Measurements from ENCODE around the gene SIX3. TPM values are rescaled to one million over a fixed set of nuclear protein-coding genes. Genes with fewer than 3 reads are reported as not detected.

SIX3 gene
- total and polyA plus RNA-seq, 11 donors = not detected

DNA sequence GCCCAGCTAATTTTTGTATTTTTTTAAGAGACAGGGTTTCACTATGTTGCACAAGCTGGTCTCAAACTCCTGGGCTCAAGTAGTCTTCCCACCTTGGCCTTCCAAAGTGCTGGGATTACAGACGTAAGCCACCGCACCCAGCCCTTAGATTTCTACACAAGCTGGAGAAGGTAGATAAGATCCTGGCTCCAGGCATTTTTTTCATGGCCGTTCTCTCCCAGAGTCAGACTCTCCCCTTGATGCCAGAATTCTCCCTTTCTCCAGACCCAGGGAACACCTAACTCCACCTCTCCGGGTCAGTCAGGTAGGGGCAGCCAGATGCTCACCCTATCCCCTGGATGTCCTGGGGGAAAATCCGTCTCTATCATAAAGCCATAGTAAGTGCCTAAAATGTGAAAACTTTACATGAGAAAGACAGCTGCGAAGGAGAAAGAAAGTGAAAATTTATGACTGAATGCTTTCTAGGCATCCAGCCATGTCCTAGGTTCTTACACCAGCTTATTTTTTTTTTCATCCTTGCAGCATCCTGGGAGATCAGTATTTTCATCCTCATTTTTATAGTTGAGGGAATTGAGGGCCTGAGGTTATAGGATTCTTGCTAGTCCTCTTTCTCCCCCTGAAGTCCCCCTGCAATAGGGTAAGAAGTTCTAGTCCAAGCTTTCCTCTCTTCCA is 16.3 kb downstream of the SIX3 start:
- no peaks in the 10 kb centered on the region for H3K9me3 ChIP-seq
- 75 to 81% (median 78%) methylated on average over 6 of the region's 6 CpGs for WGBS, 4 donors
- H3K4me3 ChIP-seq = no peak overlapping the region
- intact Hi-C loops (cut with DNase I) = loop anchor here in 9 of 10 donors (5.0 to 10.0 kb wide), 9 partner anchors 243 to 913 kb away; no protein-coding TSS in a partner anchor
- H3K27ac ChIP-seq = no peak overlapping the region
- peaks cover 0 to 23% (median 17%) of the 10 kb centered on the region in 12 donors for H3K4me1 ChIP-seq
- H3K27me3 ChIP-seq = peaks cover 18 to 78% (median 44%) of the 10 kb centered on the region in 9 donors
- ATAC-seq (no peak), DNase-seq (no peak)
- no peaks in the 10 kb centered on the region for H3K36me3 ChIP-seq
- TF ChIP-seq, protein P1, sequence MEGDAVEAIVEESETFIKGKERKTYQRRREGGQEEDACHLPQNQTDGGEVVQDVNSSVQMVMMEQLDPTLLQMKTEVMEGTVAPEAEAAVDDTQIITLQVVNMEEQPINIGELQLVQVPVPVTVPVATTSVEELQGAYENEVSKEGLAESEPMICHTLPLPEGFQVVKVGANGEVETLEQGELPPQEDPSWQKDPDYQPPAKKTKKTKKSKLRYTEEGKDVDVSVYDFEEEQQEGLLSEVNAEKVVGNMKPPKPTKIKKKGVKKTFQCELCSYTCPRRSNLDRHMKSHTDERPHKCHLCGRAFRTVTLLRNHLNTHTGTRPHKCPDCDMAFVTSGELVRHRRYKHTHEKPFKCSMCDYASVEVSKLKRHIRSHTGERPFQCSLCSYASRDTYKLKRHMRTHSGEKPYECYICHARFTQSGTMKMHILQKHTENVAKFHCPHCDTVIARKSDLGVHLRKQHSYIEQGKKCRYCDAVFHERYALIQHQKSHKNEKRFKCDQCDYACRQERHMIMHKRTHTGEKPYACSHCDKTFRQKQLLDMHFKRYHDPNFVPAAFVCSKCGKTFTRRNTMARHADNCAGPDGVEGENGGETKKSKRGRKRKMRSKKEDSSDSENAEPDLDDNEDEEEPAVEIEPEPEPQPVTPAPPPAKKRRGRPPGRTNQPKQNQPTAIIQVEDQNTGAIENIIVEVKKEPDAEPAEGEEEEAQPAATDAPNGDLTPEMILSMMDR (IDR thresholded peaks at IDR 0.05) = no peak
- no peak for TF ChIP-seq POLR2A (IDR thresholded peaks at IDR 0.05)

DNA sequence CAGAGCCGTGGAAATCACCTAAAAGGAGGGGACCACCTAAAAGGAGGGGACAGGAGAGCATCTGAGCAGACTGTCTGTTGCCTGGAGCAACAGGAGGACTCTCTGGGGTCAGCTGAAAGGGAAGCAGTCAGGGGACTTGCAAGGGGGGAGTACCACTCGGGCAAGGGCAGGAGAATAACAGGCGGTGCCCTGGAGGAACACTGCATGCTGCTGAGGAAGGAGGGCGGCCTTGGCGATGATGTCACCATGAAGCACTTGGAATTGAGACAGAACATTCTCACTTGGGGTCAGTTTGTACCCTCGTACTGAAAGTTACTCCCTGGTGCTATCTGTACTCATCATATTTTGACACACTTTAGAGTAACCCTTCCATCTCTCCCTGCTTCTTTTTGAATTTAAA is 18.4 kb downstream of the SIX3 start:
- Histone ChIP-seq H3K4me3 (no peak overlapping the region), H3K27ac (no peak overlapping the region), H3K27me3 (peaks cover 7 to 70% (median 35%) of the 10 kb centered on the region in 9 donors), H3K36me3 (no peaks in the 10 kb centered on the region), H3K9me3 (no peaks in the 10 kb centered on the region), H3K4me1 (peaks cover 0 to 11% (median 10%) of the 10 kb centered on the region in 12 donors)
- peak in 1 of 4 donors; percentile 24 for ATAC-seq
- 59 to 72% (median 64%) methylated on average over 6 of the region's 6 CpGs for WGBS, 4 donors
- intact Hi-C loops (cut with DNase I) = loop anchor here in 9 of 10 donors (5.0 to 10.0 kb wide), 9 partner anchors 245 to 915 kb away; no protein-coding TSS in a partner anchor
- DNase-seq = no peak
- TF ChIP-seq, protein P1 (IDR thresholded peaks at IDR 0.05) = no peak
- TF ChIP-seq POLR2A (IDR thresholded peaks at IDR 0.05) = no peak

DNA sequence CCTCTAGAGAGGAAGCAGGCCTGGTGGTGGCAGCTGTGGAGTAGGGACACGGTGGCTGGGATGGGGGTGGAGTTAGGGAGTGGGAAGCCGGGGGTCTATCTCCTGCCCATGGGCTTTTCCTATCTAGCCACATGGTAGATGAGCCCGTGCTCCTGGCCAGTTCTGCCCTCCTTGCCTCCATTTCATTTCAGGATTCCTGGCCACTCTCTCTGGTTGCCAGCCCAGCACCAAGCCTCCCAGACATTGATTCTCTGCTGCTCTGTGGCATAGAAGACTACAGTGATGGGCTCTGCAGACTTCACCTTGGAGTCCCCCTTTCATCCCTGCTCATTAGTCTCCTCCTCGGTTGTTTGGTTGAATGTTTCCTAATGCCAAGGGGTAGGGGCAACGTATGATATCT is 19.4 kb downstream of the SIX3 start:
- DNase-seq (no peak), ATAC-seq (no peak)
- no peak for TF ChIP-seq POLR2A (IDR thresholded peaks at IDR 0.05)
- TF ChIP-seq, protein P1 (IDR thresholded peaks at IDR 0.05) = no peak
- H3K36me3 ChIP-seq = no peaks in the 10 kb centered on the region
- H3K4me3 ChIP-seq = no peak overlapping the region
- no peaks in the 10 kb centered on the region for H3K9me3 ChIP-seq
- H3K27me3 ChIP-seq = peaks cover 0 to 70% (median 30%) of the 10 kb centered on the region in 9 donors
- 58 to 74% (median 72%) methylated on average over 5 of the region's 5 CpGs for WGBS, 4 donors
- H3K27ac ChIP-seq = no peak overlapping the region
- intact Hi-C loops (cut with DNase I) = no loop called here
- H3K4me1 ChIP-seq = peaks cover 0 to 1% (median 0%) of the 10 kb centered on the region in 12 donors

DNA sequence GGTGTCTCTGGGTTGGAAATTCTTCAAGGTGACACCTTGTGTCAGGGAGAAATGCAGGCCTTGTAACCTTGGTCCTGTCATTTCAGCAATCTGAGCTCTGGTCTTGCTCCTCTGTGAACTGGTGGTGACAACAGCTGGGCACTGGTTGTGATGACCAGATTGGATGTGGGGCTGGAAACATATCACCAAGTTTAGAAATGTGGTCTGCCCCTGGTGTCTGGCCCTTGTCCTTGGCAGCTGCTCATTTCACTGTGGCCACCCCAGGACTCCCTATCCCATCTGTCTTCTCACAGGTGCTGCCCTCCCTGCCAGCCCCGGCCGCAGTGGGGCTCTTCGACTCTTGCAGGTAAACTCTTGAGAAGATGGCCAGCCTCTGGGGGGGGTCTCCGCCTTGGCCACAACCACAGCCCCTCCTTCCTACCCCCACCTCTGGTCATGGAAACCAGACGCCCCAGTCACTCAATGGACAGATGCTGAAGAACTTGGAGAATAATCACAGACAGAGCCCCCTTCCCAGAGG is 20.7 kb downstream of the SIX3 start:
- H3K9me3 ChIP-seq = no peaks in the 10 kb centered on the region
- ATAC-seq (no peak), DNase-seq (no peak)
- H3K4me1 ChIP-seq = no peaks in the 10 kb centered on the region
- no peak overlapping the region for H3K27ac ChIP-seq
- no peaks in the 10 kb centered on the region for H3K36me3 ChIP-seq
- no peak for TF ChIP-seq POLR2A (IDR thresholded peaks at IDR 0.05)
- TF ChIP-seq, protein P1 (IDR thresholded peaks at IDR 0.05) = no peak
- peaks cover 0 to 61% (median 25%) of the 10 kb centered on the region in 9 donors for H3K27me3 ChIP-seq
- H3K4me3 ChIP-seq = no peak overlapping the region
- 74 to 84% (median 79%) methylated on average over 5 of the region's 5 CpGs for WGBS, 4 donors
- intact Hi-C loops (cut with DNase I) = no loop called here
